GM18951 (cell line): Measurements from ENCODE around the gene XAB2.

Source experiments
- POLR2A ChIP-seq: IDR thresholded peaks from 4 replicates; pipeline ENCODE4 v1.6.1; 2011; ENCODE audit warnings: mild to moderate bottlenecking; ENCODE audit not compliant: insufficient read length, insufficient read depth; ENCODE audit errors: extremely low read depth
- in situ Hi-C: fragments of 300-500 bp; cut with MboI; formaldehyde crosslinking; loops from one replicate; pipeline ENCODE4 v1.12.0; 2022; ENCODE audit warnings: low sequenced_read_pairs, mixed read lengths, inconsistent platforms; ENCODE audit not compliant: unreplicated experiment

The XAB2 gene

DNA sequence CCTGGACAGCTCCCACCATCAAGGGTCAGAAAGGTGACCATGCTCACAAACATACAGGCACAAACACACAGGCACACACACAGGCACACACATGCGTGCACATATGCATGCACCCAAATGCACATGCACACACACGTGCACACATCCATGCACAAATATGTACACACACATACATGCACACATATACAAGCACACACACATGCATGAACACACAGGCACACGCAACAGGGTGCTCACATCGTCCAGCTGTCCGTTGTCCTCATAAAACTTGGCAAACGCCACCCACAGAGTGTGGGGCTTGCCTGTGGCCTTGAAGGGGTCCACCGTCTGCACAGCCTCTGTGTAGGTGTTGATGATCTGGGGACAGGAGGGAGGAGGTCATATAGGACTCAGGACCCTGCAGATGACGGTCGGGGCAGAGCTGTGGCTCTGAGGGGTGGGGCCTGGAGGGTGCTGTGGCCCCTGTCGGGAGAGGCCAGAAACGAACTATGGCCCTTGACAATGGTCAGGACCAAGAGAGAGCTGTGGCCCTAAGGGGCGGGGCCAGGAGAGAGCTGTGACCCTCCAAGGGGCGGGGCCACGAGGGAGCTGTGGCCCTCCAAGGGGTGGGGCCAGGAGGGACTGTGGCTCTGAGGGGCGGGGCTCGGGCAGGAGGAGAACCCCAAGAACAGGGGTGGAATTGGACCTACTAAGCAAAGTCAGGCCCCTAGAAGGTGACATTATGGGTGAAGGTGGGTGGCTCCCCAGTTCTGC is 6.2 kb downstream of the XAB2 start:
- in situ Hi-C loops, result no loop called here
- no peak for TF ChIP-seq POLR2A

DNA sequence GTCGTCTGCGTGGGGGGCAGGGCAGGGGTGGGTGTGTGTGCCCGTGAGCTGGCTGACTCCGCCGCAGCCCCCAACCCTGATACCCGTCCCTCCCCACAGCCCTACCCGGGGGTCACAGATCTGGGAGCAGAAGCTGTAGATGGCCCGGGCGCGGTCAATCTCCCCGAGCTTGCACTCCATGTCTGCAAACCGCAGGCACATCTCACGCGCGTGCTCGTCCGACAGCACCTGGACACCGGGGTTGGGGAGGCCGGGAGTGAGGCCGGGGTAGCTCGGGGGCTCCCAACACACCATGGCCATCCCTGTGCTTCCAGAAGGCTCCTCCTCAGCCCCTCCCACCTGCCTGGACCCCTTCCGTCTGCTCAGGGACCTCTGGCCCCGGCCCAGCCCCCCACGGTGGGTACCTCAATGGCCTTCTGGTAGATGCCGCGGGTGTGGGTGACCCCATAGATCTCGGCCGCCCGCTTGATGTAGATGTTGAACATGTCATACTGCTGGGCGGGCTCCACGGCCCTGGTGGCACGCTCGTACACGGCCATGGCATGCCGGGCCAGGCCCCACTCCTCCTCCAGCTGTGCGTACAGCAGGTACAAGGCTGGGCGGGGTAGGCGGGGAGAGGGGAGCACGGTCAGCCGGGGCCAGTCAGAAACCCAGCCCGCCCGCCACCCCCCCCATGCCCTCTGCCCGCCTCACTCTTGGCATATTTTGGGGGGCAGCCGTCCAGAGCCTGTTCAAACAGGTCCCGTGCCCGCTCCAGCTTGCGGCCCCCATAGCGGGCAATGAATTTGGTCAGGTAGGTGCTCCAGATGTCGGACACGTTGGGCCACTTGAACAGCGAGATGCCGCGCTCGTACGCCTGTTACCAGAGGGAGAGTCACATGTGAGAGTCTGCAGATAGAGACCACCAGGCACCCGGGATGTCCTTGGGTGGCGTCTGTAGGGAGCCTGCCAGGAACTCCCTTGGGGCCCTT is 8.6 kb downstream of the XAB2 start:
- in situ Hi-C loops, result no loop called here
- no peak for TF ChIP-seq POLR2A

DNA sequence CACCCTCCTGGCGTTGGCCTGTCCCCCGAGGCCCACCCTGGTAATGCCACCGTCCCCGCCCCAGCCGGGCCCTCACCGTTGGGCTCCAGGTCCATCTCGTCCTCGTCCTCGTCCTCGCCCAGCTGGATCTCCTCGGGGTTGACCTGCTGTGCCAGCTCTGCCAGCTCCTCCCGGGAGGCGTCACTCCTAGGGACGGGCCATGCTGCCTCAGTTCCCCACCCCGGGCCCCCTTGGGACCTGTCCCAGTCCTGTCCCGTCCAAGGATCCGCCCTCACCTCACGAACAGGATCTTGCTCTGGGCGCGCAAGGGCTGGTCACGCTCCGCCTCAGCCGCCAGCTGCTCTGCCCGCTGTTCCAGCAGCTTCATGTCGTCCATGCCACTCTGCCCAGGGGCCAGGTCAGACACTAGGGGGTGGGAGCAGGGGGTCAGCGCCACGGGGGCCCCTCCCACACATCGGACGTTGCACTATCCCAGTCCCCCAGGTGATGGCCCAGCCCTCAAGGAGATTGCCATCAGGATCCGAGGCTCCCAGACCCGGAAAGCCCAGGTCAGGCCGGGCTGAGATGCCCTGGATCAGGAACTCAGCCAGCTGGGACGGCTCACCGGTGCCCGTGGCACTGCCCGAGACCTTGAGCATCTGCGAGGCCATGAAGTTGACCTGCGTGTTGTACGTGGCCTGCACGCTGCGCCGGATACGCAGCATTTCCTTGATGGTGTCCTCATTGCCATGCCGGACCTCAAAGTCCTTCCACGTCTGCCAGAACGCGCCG is 9.5 kb downstream of the XAB2 start:
- in situ Hi-C loops, result no loop called here
- no peak for TF ChIP-seq POLR2A

DNA sequence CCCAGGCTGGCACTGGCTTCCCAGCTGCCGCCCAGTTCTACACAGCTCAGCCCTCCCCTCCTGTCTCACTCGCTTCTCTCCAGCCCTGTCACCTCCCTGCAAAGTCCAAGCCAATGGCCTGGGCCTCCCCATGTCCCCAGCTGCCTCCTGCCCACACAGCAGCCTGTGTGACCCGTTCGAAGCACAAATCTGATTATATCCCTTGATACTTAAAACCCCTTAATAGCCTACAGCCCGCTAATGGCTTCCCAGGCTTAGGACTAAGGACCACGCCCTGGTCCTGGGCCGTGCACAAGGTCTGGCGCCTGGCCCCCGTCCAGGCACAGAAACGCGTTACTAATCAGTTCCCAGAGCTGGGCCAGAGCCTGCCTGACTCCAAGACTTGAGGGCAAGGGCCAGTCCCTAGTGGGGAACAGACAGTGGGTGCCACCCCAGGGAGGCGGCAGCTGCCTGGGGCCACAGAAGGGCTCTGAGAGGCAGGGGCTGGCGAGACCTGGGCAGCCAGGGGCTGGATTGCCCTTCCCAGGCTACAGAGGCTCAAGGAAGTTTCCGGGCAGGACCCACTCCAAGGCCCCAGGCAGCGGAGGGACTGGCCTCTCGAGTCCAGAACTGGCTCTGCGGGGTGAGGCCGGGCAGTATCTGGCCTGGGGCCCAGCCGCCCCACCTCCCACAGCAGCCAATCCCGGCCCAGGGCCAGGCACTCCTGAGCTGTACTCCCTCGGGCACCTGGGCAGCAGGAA is 10.4 kb downstream of the XAB2 start:
- in situ Hi-C loops, result no loop called here
- no peak for TF ChIP-seq POLR2A

DNA sequence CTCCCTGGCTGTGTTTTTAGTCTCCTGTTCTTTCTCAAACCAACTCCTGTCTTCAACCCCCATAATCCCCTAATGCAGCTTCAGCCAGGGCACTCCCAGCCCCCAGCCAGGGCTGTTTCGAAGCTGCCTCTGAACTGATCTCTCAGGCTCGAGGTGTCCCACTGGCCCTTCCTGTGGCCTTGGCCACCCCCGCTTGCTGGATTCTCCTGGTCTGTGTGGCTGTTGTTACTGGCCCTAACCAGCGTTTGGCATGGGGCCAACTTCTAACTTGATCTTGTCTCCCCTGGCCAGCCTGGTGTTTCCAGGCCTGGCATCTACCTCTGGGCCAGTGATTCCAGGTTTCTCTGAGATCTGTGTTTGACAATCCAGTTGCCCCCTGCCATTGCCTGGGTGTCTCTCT is 11.0 kb downstream of the XAB2 start:
- in situ Hi-C loops, result no loop called here
- no peak for TF ChIP-seq POLR2A

DNA sequence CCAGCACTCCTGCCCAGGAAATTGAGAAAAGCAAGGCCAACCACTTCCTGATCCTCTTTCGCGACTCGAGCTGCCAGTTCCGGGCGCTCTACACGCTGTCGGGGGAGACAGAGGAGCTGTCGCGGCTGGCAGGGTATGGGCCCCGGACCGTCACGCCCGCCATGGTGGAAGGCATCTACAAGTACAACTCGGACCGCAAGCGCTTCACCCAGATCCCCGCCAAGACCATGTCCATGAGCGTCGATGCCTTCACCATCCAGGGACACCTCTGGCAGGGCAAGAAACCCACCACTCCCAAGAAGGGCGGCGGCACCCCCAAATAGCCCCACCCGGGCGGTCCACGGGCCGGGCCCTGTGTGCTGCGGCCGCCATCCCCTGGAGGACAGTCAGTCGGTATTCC is 11.6 kb downstream of the XAB2 start:
- TF ChIP-seq POLR2A, result no peak
- in situ Hi-C loops, result no loop called here

DNA sequence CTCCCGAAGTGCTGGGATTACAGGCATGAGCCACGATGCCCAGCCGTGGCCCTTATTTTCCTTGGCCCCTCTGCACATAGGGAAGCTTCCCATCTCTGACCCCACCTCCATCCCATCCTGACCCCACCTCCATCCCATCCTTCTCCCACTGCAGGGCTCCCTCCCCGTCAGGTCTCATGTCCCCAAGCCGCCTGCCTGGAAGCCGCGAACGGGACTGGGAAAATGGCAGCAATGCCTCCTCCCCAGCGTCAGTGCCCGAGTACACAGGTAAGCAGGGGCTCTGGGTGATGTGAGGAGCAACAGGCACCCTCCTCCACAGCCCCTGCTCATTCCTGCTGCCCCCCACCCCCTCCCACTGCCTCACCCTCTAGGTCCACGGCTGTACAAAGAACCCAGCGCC is 12.2 kb downstream of the XAB2 start:
- in situ Hi-C loops, result no loop called here
- TF ChIP-seq POLR2A, result no peak

DNA sequence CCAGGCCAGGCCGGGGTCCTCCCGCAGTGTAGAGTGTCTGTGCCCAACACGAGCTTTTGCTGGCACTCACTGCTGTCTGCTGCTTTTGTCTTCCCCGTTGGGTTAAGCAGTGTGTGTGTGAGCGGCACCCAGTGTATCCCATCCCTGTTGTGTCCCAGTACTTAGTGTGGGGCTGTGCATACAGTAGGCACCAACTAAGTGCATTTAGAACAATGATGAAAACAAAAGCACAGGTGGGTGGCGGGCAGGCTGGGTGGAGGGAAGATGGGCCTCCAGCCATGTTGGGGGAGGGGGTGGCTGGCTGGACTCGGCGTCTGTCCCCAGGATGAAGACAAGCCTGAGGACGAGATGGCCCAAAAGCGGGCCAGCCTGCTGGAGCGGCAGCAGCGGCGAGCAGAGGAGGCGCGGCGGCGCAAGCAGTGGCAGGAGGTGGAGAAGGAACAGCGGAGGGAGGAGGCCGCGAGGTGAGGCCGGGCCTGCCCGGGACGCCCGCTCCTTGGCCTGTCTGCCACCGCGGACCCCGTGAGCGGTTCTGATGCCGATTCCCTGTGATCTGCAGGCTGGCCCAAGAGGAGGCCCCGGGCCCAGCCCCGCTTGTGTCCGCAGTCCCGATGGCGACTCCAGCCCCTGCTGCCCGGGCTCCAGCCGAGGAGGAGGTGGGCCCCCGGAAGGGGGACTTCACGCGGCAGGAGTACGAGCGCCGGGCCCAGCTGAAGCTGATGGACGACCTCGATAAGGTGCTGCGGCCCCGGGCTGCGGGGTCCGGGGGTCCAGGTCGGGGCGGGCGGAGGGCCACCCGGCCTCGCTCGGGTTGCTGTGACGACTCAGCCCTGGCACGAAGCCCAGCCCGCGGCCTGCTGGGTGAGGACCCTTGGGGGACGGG is 14.2 kb downstream of the XAB2 start:
- TF ChIP-seq POLR2A, result no peak
- in situ Hi-C loops, result no loop called here

DNA sequence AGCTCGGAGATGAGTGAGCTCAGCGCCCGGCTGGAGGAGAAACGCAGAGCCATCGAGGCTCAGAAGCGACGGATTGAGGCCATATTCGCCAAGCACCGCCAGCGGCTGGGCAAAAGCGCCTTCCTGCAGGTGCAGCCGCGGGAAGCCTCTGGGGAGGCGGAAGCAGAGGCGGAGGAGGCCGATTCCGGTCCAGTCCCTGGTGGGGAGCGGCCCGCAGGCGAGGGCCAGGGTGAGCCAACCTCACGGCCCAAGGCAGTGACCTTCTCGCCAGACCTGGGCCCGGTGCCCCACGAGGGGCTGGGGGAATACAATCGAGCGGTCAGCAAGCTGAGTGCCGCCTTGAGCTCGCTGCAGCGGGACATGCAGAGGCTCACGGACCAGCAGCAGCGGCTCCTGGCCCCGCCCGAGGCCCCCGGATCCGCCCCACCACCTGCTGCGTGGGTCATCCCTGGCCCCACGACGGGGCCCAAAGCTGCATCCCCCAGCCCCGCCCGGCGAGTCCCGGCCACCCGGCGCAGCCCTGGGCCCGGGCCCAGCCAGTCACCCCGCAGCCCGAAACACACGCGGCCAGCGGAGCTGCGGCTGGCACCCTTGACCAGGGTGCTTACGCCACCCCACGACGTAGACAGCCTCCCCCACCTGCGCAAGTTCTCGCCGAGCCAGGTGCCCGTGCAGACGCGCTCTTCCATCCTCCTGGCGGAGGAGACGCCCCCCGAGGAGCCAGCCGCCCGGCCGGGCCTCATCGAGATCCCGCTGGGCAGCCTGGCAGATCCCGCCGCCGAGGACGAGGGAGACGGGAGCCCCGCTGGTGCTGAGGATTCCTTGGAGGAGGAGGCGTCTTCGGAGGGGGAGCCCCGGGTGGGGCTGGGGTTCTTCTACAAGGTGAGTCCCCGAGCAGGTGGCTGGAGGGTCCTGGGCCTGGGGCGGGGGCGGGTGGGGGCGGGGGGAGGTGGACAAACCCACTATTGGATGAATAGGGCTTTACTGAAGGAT is 16.8 kb downstream of the XAB2 start:
- in situ Hi-C loops, result no loop called here
- TF ChIP-seq POLR2A, result no peak

DNA sequence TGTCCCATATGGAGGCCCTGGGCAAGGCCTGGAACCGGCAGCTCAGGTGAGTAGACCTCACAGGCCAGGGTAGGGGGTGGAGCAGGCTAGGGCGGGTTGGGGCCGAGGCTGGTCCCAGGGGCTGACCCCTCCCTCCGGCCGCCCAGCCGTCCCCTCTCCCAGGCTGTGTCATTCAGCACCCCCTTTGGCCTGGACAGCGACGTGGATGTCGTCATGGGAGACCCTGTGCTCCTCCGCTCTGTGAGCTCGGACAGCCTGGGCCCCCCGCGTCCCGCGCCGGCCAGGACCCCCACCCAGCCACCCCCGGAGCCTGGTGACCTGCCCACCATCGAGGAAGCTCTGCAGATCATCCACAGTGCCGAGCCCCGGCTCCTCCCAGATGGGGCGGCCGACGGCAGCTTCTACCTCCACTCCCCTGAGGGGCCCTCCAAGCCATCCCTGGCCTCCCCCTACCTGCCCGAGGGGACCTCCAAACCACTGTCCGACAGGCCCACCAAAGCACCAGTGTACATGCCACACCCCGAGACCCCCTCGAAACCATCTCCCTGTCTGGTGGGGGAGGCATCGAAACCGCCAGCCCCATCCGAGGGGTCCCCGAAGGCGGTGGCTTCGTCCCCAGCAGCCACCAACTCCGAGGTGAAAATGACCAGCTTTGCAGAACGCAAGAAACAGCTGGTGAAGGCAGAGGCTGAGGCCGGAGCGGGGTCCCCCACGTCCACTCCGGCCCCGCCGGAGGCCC is 17.6 kb downstream of the XAB2 start:
- in situ Hi-C loops, result no loop called here
- TF ChIP-seq POLR2A, result no peak
